ENCODE measurements around the gene XPO6. TPM values are rescaled to one million over a fixed set of nuclear protein-coding genes. Genes with fewer than 3 reads are reported as not detected.

The XPO6 gene
- total and polyA plus RNA-seq, 4 donors: 27.5 to 50.0 (median 36.0) TPM

DNA sequence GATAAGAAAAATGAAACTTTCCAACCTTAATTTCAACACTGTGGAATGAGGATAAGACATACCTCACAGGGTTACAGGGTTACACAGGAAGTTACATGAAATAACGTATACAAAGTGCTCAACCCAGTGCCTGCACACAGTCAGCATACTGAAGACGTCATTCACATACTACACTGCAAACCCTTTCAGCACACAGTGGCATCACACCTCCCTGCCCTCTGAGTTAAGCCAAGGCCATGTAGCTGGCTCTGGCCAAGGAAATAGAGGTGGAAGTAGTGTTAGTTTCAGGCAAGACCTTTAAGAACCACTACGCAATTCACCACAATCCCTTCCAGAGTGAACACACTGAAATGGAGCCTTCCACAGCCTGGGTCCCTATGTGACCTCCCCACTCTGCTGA is 101.7 kb downstream of the XPO6 start:
- peaks cover 2 to 45% (median 29%) of the 10 kb centered on the region in 4 donors for H3K36me3 ChIP-seq (ENCODE audit: control insufficient read depth in 4 of 4, insufficient read depth in 3 of 4, low read depth in 1 of 4, low read length in 3 of 4)
- peaks cover 3 to 24% (median 22%) of the 10 kb centered on the region in 4 donors for H3K4me1 ChIP-seq (ENCODE audit: control insufficient read depth in 4 of 4, insufficient read depth in 4 of 4, low read length in 3 of 4)
- no peaks in the 10 kb centered on the region for H3K9me3 ChIP-seq (ENCODE audit: control insufficient read depth in 4 of 4, low read length in 3 of 4)
- H3K4me3 ChIP-seq (ENCODE audit: low read depth in 1 of 3, low read length in 3 of 3): no peak overlapping the region
- TF ChIP-seq ATF3 (IDR thresholded peaks at IDR 0.05) (no peak), ZBTB33 (IDR thresholded peaks at IDR 0.05) (no peak), NR2F2 (IDR thresholded peaks at IDR 0.05) (no peak), JUND (IDR thresholded peaks at IDR 0.05) (no peak), TAF1 (conservative IDR thresholded peaks at IDR 0.05) (no peak), REST (IDR thresholded peaks at IDR 0.05) (no peak), GABPA (IDR thresholded peaks at IDR 0.05 in 1 of 2, conservative IDR thresholded peaks at IDR 0.05 in 1 of 2) (no peak), HNF4G (IDR thresholded peaks at IDR 0.05) (no peak), SP1 (IDR thresholded peaks at IDR 0.05) (no peak), CTCF (IDR thresholded peaks at IDR 0.05; ENCODE audit: low read depth, low read length, missing input control) (no peak), EGR1 (IDR thresholded peaks at IDR 0.05; ENCODE audit: low read depth in 2 of 2) (no peak), RXRA (IDR thresholded peaks at IDR 0.05) (no peak), FOXA1 (IDR thresholded peaks at IDR 0.05) (no peak), FOXA2 (IDR thresholded peaks at IDR 0.05) (no peak), HNF4A (conservative IDR thresholded peaks at IDR 0.05) (no peak), YY1 (IDR thresholded peaks at IDR 0.05) (no peak), RAD21 (IDR thresholded peaks at IDR 0.05) (no peak), MAX (IDR thresholded peaks at IDR 0.05) (no peak)
- 80% methylated on average over 3 of the region's 3 CpGs for WGBS
- H3K27ac ChIP-seq (ENCODE audit: low read depth in 1 of 2, low read length in 2 of 2): no peak overlapping the region
- DNase-seq (ENCODE audit: low spot score): no peak
- H3K9ac ChIP-seq (ENCODE audit: low read depth in 1 of 2, low read length in 2 of 2): no peak overlapping the region
- no peaks in the 10 kb centered on the region for H3K27me3 ChIP-seq (ENCODE audit: control insufficient read depth in 4 of 4, insufficient read depth in 4 of 4, low read length in 3 of 4)
